Measurements from ENCODE around the gene RHBDL2.

- TF ChIP-seq REST (IDR thresholded peaks at IDR 0.05; ENCODE audit: borderline replicate concordance) (no peak), CTCF (IDR thresholded peaks at IDR 0.05; ENCODE audit: poor library complexity, severe bottlenecking) (no peak)
Measured at GRCh38 chr1:38941093-38941492, 537 bp downstream of the RHBDL2 start.
